A673 (cell line): Measurements from ENCODE around the gene TLCD3B. TPM values are rescaled to one million over a fixed set of nuclear protein-coding genes. Genes with fewer than 3 reads are reported as not detected.

ENCODE experiments used
- BruUV-seq: library from RNA; stranded (reverse); fragments of 400-500 nt; replicated peaks from 2 replicates; lab custom pipeline; 2021; lab: Mats Ljungman, UMichigan
- CTCF ChIA-PET: fragments of 300-600 bp; sonication (Branson Sonifier 250); formaldehyde crosslinking; loops from one replicate; lab custom pipeline; 2022; ENCODE audit warnings: antibody characterized with exemption; lab: Charles Lee
- POLR2A ChIA-PET: fragments of 300-600 bp; sonication (Branson Sonifier 250); formaldehyde crosslinking; loops from one replicate; lab custom pipeline; 2022; ENCODE audit warnings: antibody characterized with exemption; ENCODE audit not compliant: low non-redundant PET; lab: Charles Lee
- DNase-seq: peaks from one replicate; pipeline ENCODE4 v3.0.0-alpha.2; 2015; ENCODE audit warnings: low spot score
- H3K27ac ChIP-seq: fragments of 200-600 bp; sonication (generic); 2 replicates; pipeline ENCODE4 v1.5.1; 2016; ENCODE audit warnings: mixed run types, low read depth, mild to moderate bottlenecking, mixed read lengths, antibody characterized with exemption, low read length; ENCODE audit not compliant: poor library complexity, severe bottlenecking
- H3K27me3 ChIP-seq: fragments of 200-600 bp; sonication (generic); replicated peaks from 2 replicates; pipeline ENCODE4 v1.6.1; 2017; ENCODE audit warnings: mixed run types, low read depth, mild to moderate bottlenecking, mixed read lengths, antibody characterized with exemption, low read length; ENCODE audit not compliant: insufficient read depth, poor library complexity
- H3K36me3 ChIP-seq: fragments of 200-600 bp; sonication (generic); 2 replicates; pipeline ENCODE4 v1.6.1; 2016; ENCODE audit warnings: mixed run types, mild to moderate bottlenecking, mixed read lengths, antibody characterized with exemption, low read length; ENCODE audit not compliant: insufficient read depth, poor library complexity, severe bottlenecking
- H3K4me1 ChIP-seq: fragments of 200-600 bp; sonication (generic); 2 replicates; pipeline ENCODE4 v1.6.1; 2017; ENCODE audit warnings: mixed run types, mild to moderate bottlenecking, mixed read lengths, antibody characterized with exemption, low read length; ENCODE audit not compliant: insufficient read depth, poor library complexity, severe bottlenecking
- H3K4me3 ChIP-seq: fragments of 200-600 bp; sonication (generic); 2 replicates; pipeline ENCODE4 v1.5.1; 2016; ENCODE audit warnings: low read depth, mixed run types, mild to moderate bottlenecking, mixed read lengths, low read length; ENCODE audit not compliant: poor library complexity, severe bottlenecking
- H3K9me3 ChIP-seq: fragments of 200-600 bp; sonication (generic); 2 replicates; pipeline ENCODE4 v1.6.1; 2016; ENCODE audit warnings: mixed run types, low read depth, mild to moderate bottlenecking, mixed read lengths, antibody characterized with exemption, low read length; ENCODE audit not compliant: poor library complexity, severe bottlenecking
- CTCF ChIP-seq: fragments of 300-800, 200-600 bp; sonication (generic); conservative IDR thresholded peaks from 2 replicates; pipeline ENCODE4 v1.5.1; 2017; ENCODE audit warnings: low read depth, mild to moderate bottlenecking, antibody characterized with exemption, low read length, moderate library complexity, mixed read lengths
- EZH2 ChIP-seq: fragments of 200-600 bp; sonication (generic); IDR thresholded peaks from 2 replicates; pipeline ENCODE4 v1.6.1; 2017; ENCODE audit warnings: borderline replicate concordance, low read depth, mild to moderate bottlenecking, mixed read lengths, antibody characterized with exemption, low read length; ENCODE audit not compliant: poor library complexity, severe bottlenecking
- intact Hi-C: fragments of 100-400 bp; cut with micrococcal nuclease; formaldehyde crosslinking; loops from one replicate; pipeline ENCODE4 v1.10.0; 2022; ENCODE audit not compliant: unreplicated experiment
- total RNA-seq: library from RNA; stranded (reverse); gene quantifications from 2 replicates; pipeline ENCODE4 v1.2.3, GENCODE V29; 2021

The TLCD3B gene
- total RNA-seq, 1 experiment from 2014 or later = 1.9 TPM

GRCh38 chr16:30004811-30005242, 26.2 kb downstream of the TLCD3B start:
- no peak for TF ChIP-seq EZH2
- no peak for TF ChIP-seq CTCF
- no peak for DNase-seq
- peaks cover 11% of the 10 kb centered on the region for H3K36me3 ChIP-seq
- no peaks in the 10 kb centered on the region for H3K9me3 ChIP-seq
- no TSS peak for BruUV-seq
- H3K27me3 ChIP-seq = no peaks in the 10 kb centered on the region
- no peak overlapping the region for H3K27ac ChIP-seq
- intact Hi-C loops = no loop called here
- CTCF ChIA-PET = no interaction called here
- POLR2A ChIA-PET = interaction anchor here (0.6 kb wide), 1 partner anchor 71 kb away, joined by 6 read pairs; no protein-coding TSS in a partner anchor
- no peak overlapping the region for H3K4me3 ChIP-seq
- H3K4me1 ChIP-seq = peaks cover under 1% of the 10 kb centered on the region

- no TSS peak for BruUV-seq
- Histone ChIP-seq H3K27me3 (no peaks in the 10 kb centered on the region), H3K4me3 (no peak overlapping the region), H3K9me3 (no peaks in the 10 kb centered on the region), H3K36me3 (peaks cover 11% of the 10 kb centered on the region), H3K4me1 (no peaks in the 10 kb centered on the region), H3K27ac (no peak overlapping the region)
- POLR2A ChIA-PET = interaction anchor here (0.6 kb wide), 1 partner anchor 70 kb away, joined by 6 read pairs; no protein-coding TSS in a partner anchor
- DNase-seq = no peak
- intact Hi-C loops = no loop called here
- TF ChIP-seq CTCF (no peak), EZH2 (no peak)
- CTCF ChIA-PET = no interaction called here
These were observed 26.7 kb downstream of the TLCD3B start for GRCh38 chr16:30004424-30004776.

GRCh38 chr16:30003670-30004423, 27.2 kb downstream of the TLCD3B start:
- H3K27me3 ChIP-seq = no peaks in the 10 kb centered on the region
- no peak for DNase-seq
- TF ChIP-seq CTCF (no peak), EZH2 (no peak)
- intact Hi-C loops = no loop called here
- no TSS peak for BruUV-seq
- ChIA-PET POLR2A (interaction anchor here (0.6 kb wide), 1 partner anchor 70 kb away, joined by 6 read pairs; no protein-coding TSS in a partner anchor), CTCF (no interaction called here)
- H3K4me1 ChIP-seq = no peaks in the 10 kb centered on the region
- H3K36me3 ChIP-seq = peaks cover 11% of the 10 kb centered on the region
- H3K4me3 ChIP-seq = no peak overlapping the region
- no peak overlapping the region for H3K27ac ChIP-seq
- no peaks in the 10 kb centered on the region for H3K9me3 ChIP-seq
